Gastrocnemius medialis (tissue), 4 donors: ENCODE results near the gene DMBX1.

ENCODE experiments used
- POLR2A ChIP-seq, 2 donors: fragments of 450-650 bp; IDR thresholded peaks; one replicate each; pipeline ENCODE4 v1.6.1; 2017; ENCODE audit warnings: antibody characterized with exemption in 2 of 2, mild to moderate bottlenecking in 2 of 2, moderate library complexity in 2 of 2
- TF ChIP-seq, protein P1 (sequence below), 5 experiments: fragments of 450-650 bp in 3 of 5; fragments of 200-600 bp in 2 of 5; sonication (generic) in 2 of 5; IDR thresholded peaks in 4 of 5; conservative IDR thresholded peaks in 1 of 5; 1 replicate in 4 of 5; 2 replicates in 1 of 5; pipeline ENCODE4 v1.5.1; 2016 to 2019; ENCODE audit warnings: antibody characterized with exemption in 5 of 5, mild to moderate bottlenecking in 3 of 5, moderate library complexity in 3 of 5

DNA sequence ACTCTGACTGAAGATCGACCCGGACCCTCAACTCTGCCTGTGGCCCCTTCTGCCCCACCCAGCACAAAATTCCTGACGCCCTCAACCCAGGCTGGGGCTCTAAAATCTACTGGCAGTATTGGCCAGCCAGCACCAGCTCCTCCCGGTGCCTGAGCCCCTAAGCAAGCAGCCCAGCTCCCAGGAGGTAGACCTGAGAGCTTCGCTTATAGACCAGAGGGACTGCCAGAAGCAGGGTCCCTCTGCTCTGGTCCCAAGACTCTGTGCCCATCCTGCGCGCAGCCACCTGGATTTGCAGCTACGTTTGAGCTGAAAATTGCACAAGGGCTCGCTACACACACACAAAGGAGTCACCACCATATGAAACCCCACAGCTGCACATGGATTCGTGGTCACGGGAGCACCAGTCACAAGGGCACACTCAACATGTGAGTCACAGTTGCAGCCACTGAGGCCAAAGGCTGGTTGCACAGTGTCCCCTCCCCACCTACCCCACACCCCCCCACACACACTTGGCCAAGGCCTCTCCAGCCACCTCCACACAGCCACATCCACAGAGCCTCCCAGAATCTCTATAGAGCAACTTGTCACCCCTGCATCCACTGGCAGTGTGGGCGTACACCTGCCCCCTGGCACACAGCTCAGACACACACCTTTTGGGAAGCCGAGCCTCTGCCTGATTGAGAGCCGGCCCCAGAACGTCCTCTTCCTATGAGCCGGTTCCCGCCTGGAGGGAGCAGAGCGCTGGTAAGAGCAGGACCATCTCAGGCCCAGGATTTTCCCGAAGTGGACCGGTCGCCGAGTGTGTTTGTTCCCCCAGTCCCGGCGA is 1.1 kb upstream of the DMBX1 start:
- TF ChIP-seq, protein P1, sequence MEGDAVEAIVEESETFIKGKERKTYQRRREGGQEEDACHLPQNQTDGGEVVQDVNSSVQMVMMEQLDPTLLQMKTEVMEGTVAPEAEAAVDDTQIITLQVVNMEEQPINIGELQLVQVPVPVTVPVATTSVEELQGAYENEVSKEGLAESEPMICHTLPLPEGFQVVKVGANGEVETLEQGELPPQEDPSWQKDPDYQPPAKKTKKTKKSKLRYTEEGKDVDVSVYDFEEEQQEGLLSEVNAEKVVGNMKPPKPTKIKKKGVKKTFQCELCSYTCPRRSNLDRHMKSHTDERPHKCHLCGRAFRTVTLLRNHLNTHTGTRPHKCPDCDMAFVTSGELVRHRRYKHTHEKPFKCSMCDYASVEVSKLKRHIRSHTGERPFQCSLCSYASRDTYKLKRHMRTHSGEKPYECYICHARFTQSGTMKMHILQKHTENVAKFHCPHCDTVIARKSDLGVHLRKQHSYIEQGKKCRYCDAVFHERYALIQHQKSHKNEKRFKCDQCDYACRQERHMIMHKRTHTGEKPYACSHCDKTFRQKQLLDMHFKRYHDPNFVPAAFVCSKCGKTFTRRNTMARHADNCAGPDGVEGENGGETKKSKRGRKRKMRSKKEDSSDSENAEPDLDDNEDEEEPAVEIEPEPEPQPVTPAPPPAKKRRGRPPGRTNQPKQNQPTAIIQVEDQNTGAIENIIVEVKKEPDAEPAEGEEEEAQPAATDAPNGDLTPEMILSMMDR (IDR thresholded peaks at IDR 0.05 in 4 of 5, conservative IDR thresholded peaks at IDR 0.05 in 1 of 5): no peak
- no peak for TF ChIP-seq POLR2A (IDR thresholded peaks at IDR 0.05)
